Measurements from ENCODE around the gene PTMA. TPM values are rescaled to one million over a fixed set of nuclear protein-coding genes. Genes with fewer than 3 reads are reported as not detected.
A peak's percentile ranks its signal among the peaks of the same experiment; 100 is the strongest.

PTMA gene
- total and polyA plus RNA-seq, 9 of the 15 experiments (the other 6 are each of a cell fraction or from before 2014, with no cell fraction given), result 429 to 2,322 (median 1,578) TPM

- no peak for TF ChIP-seq REST (IDR thresholded peaks at IDR 0.05; ENCODE audit: borderline replicate concordance)
- no peak for TF ChIP-seq REST (CRISPR knock-in tag; IDR thresholded peaks at IDR 0.05; ENCODE audit: low read depth)
- no peak for TF ChIP-seq SRSF7 (optimal IDR thresholded peaks at IDR 0.05; ENCODE audit: low read depth, low read length)
- TF ChIP-seq TCF15 (CRISPR knock-in tag; IDR thresholded peaks at IDR 0.05), result no peak
- TF ChIP-seq ZBTB26 (CRISPR knock-in tag; IDR thresholded peaks at IDR 0.05), result no peak
- TF ChIP-seq IRF9 (tag; IDR thresholded peaks at IDR 0.05), result no peak
- no peak for TF ChIP-seq RHOXF2B (CRISPR knock-in tag; conservative IDR thresholded peaks at IDR 0.05)
- no peak for TF ChIP-seq ZNF586 (CRISPR knock-in tag; conservative IDR thresholded peaks at IDR 0.05)
- TF ChIP-seq FOXK1 (CRISPR knock-in tag; IDR thresholded peaks at IDR 0.05; ENCODE audit: borderline replicate concordance), result peak; percentile 56; the same call in 1 of the 2 replicates
- 0 out of 2 replicates have a peak, but pooled peaks have one; percentile 12 for TF ChIP-seq RAD51 (IDR thresholded peaks at IDR 0.05; ENCODE audit: borderline replicate concordance, low read depth)
- TF ChIP-seq FOXK2 (conservative IDR thresholded peaks at IDR 0.05 in 1 of 2, IDR thresholded peaks at IDR 0.05 in 1 of 2; ENCODE audit: low read depth in 2 of 2), result no peak
- TF ChIP-seq ZNF584 (CRISPR knock-in tag; IDR thresholded peaks at IDR 0.05; ENCODE audit: low read depth), result peak; percentile 34; the same call in 1 of the 2 replicates
- no peak for TF ChIP-seq PYGO2 (tag; IDR thresholded peaks at IDR 0.05)
- TF ChIP-seq VEZF1 (CRISPR knock-in tag; IDR thresholded peaks at IDR 0.05), result 0 out of 2 replicates have a peak, but pooled peaks have one; percentile 2
Observed at GRCh38 chr2:231706731-231707624, 1.3 kb upstream of the PTMA start (continued).

All from K562 (cell line).